Panc1 (cell line): ENCODE measurements around the gene XYLT1.

Experiments used
- POLR2AphosphoS5 ChIP-seq: IDR thresholded peaks from 2 replicates; pipeline ENCODE4 v1.6.1; 2012; ENCODE audit warnings: mild to moderate bottlenecking, low read depth, low read length, moderate library complexity
- SIN3A ChIP-seq: IDR thresholded peaks from 2 replicates; pipeline ENCODE4 v1.6.1; 2012; ENCODE audit warnings: low read depth, mild to moderate bottlenecking, low read length, moderate library complexity, borderline replicate concordance; ENCODE audit not compliant: insufficient read depth
- TF ChIP-seq, protein P1 (sequence below): fragments of 450-650 bp; IDR thresholded peaks from 2 replicates; pipeline ENCODE4 v1.5.1; 2017; ENCODE audit warnings: mild to moderate bottlenecking
- TF ChIP-seq, protein P2 (sequence below), 2 experiments: IDR thresholded peaks; 2 replicates each; pipeline ENCODE4 v1.6.1; 2011 to 2012; ENCODE audit warnings: low read depth in 2 of 2, control low read depth in 1 of 2, low read length in 1 of 2, mild to moderate bottlenecking in 1 of 2, moderate library complexity in 1 of 2; ENCODE audit not compliant: insufficient read depth in 1 of 2

DNA sequence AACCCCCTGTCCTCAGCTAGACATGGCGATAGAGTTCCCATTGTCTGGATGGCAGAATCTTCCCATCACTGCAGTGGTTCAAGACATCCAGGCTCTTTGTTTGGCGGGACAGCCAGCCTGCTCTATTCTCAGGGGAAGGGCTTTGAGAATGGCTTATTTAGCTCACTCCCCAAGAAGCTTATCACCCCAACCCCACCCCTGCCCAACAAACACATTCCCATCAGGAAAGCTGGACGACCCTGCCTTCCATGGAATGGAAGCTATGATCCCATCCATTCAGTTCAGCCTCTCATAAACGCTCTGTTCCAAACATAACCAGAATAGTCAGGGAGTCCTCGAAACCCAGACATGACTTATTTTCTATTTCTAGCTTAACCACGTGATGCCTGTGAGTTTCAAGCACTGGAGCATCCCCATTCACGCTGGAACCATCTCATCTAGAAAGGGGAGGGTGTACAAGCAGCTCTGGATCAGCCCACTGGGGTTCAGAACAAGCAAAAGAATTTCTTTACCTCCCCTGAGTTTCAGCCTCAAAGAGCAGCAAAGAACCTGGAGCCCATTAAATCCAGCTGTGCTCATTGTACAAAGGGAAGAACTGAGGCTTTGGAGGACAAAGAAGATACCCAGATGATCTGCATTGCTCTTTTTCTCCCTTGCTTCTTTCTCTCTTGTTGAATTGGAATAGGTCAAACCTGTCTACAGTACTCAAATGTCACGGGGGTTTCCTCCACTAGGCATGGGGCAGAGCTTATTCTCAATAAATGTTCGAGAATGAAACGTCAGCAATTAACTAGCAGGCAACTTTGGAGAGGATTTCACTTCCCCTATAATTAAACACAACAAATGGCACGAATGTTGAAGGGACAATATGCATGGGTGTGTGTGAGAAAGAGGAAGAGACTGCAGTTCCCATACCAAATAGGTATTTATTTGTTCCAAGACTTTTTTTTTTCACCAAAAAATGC, 93.1 kb downstream of the XYLT1 start:
- TF ChIP-seq, protein P1, sequence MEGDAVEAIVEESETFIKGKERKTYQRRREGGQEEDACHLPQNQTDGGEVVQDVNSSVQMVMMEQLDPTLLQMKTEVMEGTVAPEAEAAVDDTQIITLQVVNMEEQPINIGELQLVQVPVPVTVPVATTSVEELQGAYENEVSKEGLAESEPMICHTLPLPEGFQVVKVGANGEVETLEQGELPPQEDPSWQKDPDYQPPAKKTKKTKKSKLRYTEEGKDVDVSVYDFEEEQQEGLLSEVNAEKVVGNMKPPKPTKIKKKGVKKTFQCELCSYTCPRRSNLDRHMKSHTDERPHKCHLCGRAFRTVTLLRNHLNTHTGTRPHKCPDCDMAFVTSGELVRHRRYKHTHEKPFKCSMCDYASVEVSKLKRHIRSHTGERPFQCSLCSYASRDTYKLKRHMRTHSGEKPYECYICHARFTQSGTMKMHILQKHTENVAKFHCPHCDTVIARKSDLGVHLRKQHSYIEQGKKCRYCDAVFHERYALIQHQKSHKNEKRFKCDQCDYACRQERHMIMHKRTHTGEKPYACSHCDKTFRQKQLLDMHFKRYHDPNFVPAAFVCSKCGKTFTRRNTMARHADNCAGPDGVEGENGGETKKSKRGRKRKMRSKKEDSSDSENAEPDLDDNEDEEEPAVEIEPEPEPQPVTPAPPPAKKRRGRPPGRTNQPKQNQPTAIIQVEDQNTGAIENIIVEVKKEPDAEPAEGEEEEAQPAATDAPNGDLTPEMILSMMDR: no peak
- TF ChIP-seq POLR2AphosphoS5 (no peak), SIN3A (no peak)
- TF ChIP-seq, protein P2, sequence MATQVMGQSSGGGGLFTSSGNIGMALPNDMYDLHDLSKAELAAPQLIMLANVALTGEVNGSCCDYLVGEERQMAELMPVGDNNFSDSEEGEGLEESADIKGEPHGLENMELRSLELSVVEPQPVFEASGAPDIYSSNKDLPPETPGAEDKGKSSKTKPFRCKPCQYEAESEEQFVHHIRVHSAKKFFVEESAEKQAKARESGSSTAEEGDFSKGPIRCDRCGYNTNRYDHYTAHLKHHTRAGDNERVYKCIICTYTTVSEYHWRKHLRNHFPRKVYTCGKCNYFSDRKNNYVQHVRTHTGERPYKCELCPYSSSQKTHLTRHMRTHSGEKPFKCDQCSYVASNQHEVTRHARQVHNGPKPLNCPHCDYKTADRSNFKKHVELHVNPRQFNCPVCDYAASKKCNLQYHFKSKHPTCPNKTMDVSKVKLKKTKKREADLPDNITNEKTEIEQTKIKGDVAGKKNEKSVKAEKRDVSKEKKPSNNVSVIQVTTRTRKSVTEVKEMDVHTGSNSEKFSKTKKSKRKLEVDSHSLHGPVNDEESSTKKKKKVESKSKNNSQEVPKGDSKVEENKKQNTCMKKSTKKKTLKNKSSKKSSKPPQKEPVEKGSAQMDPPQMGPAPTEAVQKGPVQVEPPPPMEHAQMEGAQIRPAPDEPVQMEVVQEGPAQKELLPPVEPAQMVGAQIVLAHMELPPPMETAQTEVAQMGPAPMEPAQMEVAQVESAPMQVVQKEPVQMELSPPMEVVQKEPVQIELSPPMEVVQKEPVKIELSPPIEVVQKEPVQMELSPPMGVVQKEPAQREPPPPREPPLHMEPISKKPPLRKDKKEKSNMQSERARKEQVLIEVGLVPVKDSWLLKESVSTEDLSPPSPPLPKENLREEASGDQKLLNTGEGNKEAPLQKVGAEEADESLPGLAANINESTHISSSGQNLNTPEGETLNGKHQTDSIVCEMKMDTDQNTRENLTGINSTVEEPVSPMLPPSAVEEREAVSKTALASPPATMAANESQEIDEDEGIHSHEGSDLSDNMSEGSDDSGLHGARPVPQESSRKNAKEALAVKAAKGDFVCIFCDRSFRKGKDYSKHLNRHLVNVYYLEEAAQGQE (IDR thresholded peaks at IDR 0.05; ENCODE audit: insufficient read depth in 1 of 2, low read depth in 2 of 2, low read length in 1 of 2): no peak
